Tibial nerve (tissue), 4 donors: Measurements from ENCODE around the gene APOH. TPM values are rescaled to one million over a fixed set of nuclear protein-coding genes. Genes with fewer than 3 reads are reported as not detected.

ENCODE experiments used
- DNase-seq, 2 donors: peaks; one replicate each; pipeline ENCODE4 v3.0.0-alpha.2; 2019; ENCODE audit warnings: low spot score in 2 of 2
- H3K27ac ChIP-seq, 4 donors: fragments of 200-600 bp; sonication (generic) in 3 of 4; one replicate each; pipeline ENCODE4 v1.5.1; 2017 to 2019; ENCODE audit warnings: mild to moderate bottlenecking in 1 of 4
- H3K27me3 ChIP-seq, 2 donors: fragments of 200-600 bp; sonication (generic) in 1 of 2; one replicate each; pipeline versions ENCODE4 v1.5.1 to v1.6.0; 2017 to 2019
- H3K36me3 ChIP-seq, 3 donors: fragments of 200-600 bp; sonication (generic); one replicate each; pipeline ENCODE4 v1.5.1; 2018 to 2019
- H3K4me1 ChIP-seq, 4 donors: fragments of 200-600 bp; sonication (generic) in 3 of 4; one replicate each; pipeline ENCODE4 v1.5.1; 2017 to 2019
- H3K4me3 ChIP-seq, 4 donors: fragments of 200-600 bp; sonication (generic) in 3 of 4; one replicate each; pipeline ENCODE4 v1.5.1; 2017 to 2019; ENCODE audit warnings: mild to moderate bottlenecking in 1 of 4, moderate library complexity in 1 of 4
- H3K9me3 ChIP-seq, 4 donors: fragments of 200-600 bp; sonication (generic) in 3 of 4; one replicate each; pipeline ENCODE4 v1.5.1; 2017 to 2019
- EP300 ChIP-seq, 2 donors: sonication (generic); formaldehyde crosslinking; IDR thresholded peaks; one replicate each; pipeline ENCODE4 v1.6.1; 2017; ENCODE audit warnings: antibody characterized with exemption in 2 of 2, mild to moderate bottlenecking in 1 of 2
- POLR2A ChIP-seq, 2 donors: fragments of 450-650 bp; IDR thresholded peaks; one replicate each; pipeline ENCODE4 v1.6.1; 2017; ENCODE audit warnings: antibody characterized with exemption in 2 of 2, mild to moderate bottlenecking in 2 of 2, moderate library complexity in 2 of 2
- WGBS, 2 donors: methylation state at CpG; one replicate each; pipeline ENCODE4 v1.1.5; 2018; 5-methylcytosine and 5-hydroxymethylcytosine counted together
- total RNA-seq, 4 donors: library from RNA; depleted of rRNA; stranded (reverse); fragments of >200 nt; gene quantifications; one replicate each; pipeline ENCODE4 v1.1.0, GENCODE V29; 2016
- TF ChIP-seq, protein P1 (sequence below), 5 experiments: fragments of 200-600 bp in 3 of 5; fragments of 450-650 bp in 2 of 5; sonication (generic) in 3 of 5; IDR thresholded peaks; one replicate each; pipeline ENCODE4 v1.5.1; 2016 to 2019; ENCODE audit warnings: antibody characterized with exemption in 5 of 5, mild to moderate bottlenecking in 3 of 5, moderate library complexity in 2 of 5

APOH gene
- total RNA-seq, 4 donors from 2014 or later = not detected

DNA sequence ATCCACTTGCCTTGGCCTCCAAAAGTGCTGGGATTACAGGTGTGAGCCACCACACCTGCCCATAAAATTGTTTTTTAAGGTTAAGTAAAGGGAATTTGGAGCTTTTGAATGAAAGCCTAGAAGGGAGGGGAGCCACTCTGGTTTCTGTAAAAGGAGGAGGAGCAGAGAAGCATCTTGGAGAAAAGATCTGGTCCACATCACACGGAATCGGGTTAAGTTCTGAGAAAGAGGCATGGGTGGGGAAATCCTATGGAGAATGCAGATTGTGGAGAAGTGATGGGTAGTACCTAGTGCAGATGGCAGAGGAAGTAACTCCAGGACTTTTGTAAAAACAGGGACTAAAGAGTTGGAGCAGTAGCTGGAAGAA, 19.0 kb downstream of the APOH start:
- TF ChIP-seq, protein P1, sequence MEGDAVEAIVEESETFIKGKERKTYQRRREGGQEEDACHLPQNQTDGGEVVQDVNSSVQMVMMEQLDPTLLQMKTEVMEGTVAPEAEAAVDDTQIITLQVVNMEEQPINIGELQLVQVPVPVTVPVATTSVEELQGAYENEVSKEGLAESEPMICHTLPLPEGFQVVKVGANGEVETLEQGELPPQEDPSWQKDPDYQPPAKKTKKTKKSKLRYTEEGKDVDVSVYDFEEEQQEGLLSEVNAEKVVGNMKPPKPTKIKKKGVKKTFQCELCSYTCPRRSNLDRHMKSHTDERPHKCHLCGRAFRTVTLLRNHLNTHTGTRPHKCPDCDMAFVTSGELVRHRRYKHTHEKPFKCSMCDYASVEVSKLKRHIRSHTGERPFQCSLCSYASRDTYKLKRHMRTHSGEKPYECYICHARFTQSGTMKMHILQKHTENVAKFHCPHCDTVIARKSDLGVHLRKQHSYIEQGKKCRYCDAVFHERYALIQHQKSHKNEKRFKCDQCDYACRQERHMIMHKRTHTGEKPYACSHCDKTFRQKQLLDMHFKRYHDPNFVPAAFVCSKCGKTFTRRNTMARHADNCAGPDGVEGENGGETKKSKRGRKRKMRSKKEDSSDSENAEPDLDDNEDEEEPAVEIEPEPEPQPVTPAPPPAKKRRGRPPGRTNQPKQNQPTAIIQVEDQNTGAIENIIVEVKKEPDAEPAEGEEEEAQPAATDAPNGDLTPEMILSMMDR (IDR thresholded peaks at IDR 0.05) = no peak
- TF ChIP-seq POLR2A (IDR thresholded peaks at IDR 0.05) = no peak
- TF ChIP-seq EP300 (IDR thresholded peaks at IDR 0.05) = no peak
- no peaks in the 10 kb centered on the region for H3K36me3 ChIP-seq
- H3K4me3 ChIP-seq = no peak overlapping the region
- H3K27me3 ChIP-seq = no peaks in the 10 kb centered on the region
- peaks cover 0 to 5% (median 0%) of the 10 kb centered on the region in 4 donors for H3K9me3 ChIP-seq
- no peak for DNase-seq
- no peak overlapping the region for H3K27ac ChIP-seq
- H3K4me1 ChIP-seq = no peaks in the 10 kb centered on the region
- 90 to 91% methylated on average over 2 of the region's 2 CpGs for WGBS, 2 donors

DNA sequence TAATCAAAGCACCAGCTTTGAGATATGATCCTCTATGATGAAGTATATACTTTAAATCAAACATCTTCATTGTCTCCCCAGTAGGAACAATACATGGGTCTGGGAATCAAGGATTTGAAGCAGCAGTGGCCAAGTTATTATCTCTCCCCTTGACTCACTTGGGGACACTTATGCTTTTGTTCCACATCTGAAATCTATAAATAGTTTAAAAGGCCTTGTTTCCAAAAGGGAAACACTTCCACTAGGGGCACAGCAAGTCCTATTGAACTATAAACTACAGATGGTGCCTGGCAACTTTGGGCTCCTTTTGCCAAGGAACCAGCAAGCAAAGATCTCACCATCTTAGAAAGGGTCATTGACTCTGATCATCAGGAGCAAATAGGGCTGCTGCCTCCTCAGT, 21.3 kb downstream of the APOH start:
- DNase-seq = no peak
- TF ChIP-seq POLR2A (IDR thresholded peaks at IDR 0.05) = no peak
- Histone ChIP-seq H3K27me3 (no peaks in the 10 kb centered on the region), H3K36me3 (no peaks in the 10 kb centered on the region), H3K9me3 (peaks cover 0 to 7% (median 0%) of the 10 kb centered on the region in 4 donors), H3K4me3 (no peak overlapping the region), H3K27ac (no peak overlapping the region), H3K4me1 (no peaks in the 10 kb centered on the region)

DNA sequence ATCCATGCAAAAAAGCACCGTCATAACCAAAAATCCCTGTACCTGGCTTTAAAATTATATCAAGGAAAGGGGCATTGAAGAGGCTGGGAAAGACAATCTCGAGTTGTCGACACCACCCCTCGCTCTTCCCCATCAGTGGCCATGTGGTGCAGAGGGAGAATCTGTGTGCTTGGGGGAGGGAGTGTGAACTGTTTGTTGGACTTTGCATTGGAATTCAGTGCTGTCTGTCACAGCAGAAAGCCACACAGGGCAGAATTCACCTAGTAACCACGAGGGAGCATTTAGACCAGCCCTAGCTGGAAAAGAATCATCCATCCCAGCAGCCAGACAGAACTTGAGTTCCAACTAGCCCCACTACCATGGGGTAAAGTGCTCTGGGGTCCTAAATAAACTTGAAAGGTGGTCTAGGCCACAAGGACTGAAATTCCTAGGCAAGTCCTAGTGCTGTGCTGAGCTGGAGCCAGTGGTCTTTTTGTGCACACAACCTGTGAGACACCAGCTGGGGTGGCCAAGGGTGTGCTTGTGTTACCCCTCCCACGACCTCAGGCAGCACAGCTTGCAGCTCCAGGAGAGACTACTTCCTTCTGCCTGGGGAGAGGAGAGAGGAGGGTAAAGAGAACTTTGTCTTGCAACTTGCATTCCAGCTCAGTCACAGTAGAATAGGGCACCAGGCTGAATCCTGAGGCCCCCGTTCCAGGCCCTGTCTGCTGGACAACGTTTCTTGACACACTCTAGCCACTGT, 25.8 kb downstream of the APOH start:
- no peak overlapping the region for H3K27ac ChIP-seq
- 86 to 92% methylated on average over 8 of the region's 8 CpGs for WGBS, 2 donors
- H3K9me3 ChIP-seq = peaks cover 0 to 3% (median 0%) of the 10 kb centered on the region in 4 donors
- no peak for DNase-seq
- H3K36me3 ChIP-seq = no peaks in the 10 kb centered on the region
- no peak overlapping the region for H3K4me3 ChIP-seq
- TF ChIP-seq POLR2A (IDR thresholded peaks at IDR 0.05) = no peak
- TF ChIP-seq, protein P1 (IDR thresholded peaks at IDR 0.05) = no peak
- no peak for TF ChIP-seq EP300 (IDR thresholded peaks at IDR 0.05)
- no peaks in the 10 kb centered on the region for H3K4me1 ChIP-seq
- no peaks in the 10 kb centered on the region for H3K27me3 ChIP-seq

DNA sequence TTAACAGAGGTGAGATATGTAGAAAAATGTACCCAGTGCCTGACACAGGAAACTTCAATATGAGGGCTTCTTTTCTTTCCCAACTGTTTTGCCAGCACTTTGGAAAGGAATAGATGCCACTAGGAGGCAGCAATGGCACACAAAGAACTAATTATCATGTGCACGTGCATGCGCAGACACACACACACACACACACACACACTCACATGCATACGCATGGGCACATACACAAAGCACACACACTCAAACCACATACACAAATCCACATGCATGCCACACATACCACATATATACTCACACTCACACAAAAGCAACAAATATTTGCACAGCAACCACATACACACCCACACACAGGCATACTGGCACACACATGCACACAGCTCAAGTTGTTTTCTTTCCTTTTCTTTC, 28.5 kb downstream of the APOH start:
- Histone ChIP-seq H3K4me3 (no peak overlapping the region), H3K27ac (no peak overlapping the region), H3K4me1 (no peaks in the 10 kb centered on the region), H3K9me3 (peaks cover 0 to 2% (median 0%) of the 10 kb centered on the region in 4 donors), H3K36me3 (no peaks in the 10 kb centered on the region), H3K27me3 (no peaks in the 10 kb centered on the region)
- TF ChIP-seq POLR2A (IDR thresholded peaks at IDR 0.05) (no peak), EP300 (IDR thresholded peaks at IDR 0.05) (no peak)
- TF ChIP-seq, protein P1 (IDR thresholded peaks at IDR 0.05) = peak; percentile 28 to 56 (median 44)
- WGBS, 2 donors = 5 to 9% methylated on average over 3 of the region's 3 CpGs
- DNase-seq = peak in 1 of 2 donors; percentile 55

DNA sequence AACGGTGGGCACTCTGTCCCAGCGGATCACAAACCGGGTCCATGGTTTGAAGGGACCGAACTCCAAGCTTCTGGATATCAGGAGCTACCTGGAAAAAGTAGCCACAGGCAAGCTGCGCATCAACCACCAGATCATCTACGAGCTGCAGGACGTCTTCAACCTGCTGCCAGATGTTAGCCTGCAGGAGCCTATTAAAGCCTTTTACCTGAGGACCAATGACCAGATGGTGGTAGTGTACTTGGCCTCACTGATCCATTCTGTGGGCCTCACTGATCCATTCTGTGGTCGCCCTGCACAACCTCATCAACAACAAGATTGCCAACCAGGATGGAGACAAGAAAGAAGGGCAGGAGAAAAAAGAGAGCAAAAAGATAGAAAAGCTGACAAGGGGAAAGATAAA, 31.0 kb downstream of the APOH start:
- Histone ChIP-seq H3K4me3 (no peak overlapping the region), H3K27ac (no peak overlapping the region), H3K9me3 (no peaks in the 10 kb centered on the region), H3K4me1 (no peaks in the 10 kb centered on the region), H3K27me3 (no peaks in the 10 kb centered on the region), H3K36me3 (no peaks in the 10 kb centered on the region)
- no peak for TF ChIP-seq EP300 (IDR thresholded peaks at IDR 0.05)
- TF ChIP-seq POLR2A (IDR thresholded peaks at IDR 0.05) = no peak
- TF ChIP-seq, protein P1 (IDR thresholded peaks at IDR 0.05) = no peak
- no peak for DNase-seq
- 86 to 95% methylated on average over 8 of the region's 8 CpGs for WGBS, 2 donors
